Calu3 (cell line): ENCODE results near the gene SLC17A4. TPM values are rescaled to one million over a fixed set of nuclear protein-coding genes. Genes with fewer than 3 reads are reported as not detected.

ENCODE experiments used
- BruUV-seq: library from RNA; stranded (reverse); fragments of 400-500 nt; replicated peaks from 2 replicates; lab custom pipeline; 2021; lab: Mats Ljungman, UMichigan
- CTCF ChIA-PET: fragments of 300-600 bp; sonication (Branson Sonifier 250); formaldehyde crosslinking; loops from one replicate; lab custom pipeline; 2022; ENCODE audit warnings: antibody characterized with exemption; lab: Charles Lee
- DNase-seq: peaks from one replicate; pipeline ENCODE4 v3.0.0; 2022
- H3K27ac Mint-ChIP-seq: one replicate; pipeline ENCODE4 v1.8.0; 2022; ENCODE audit warnings: mixed read lengths; ENCODE audit not compliant: unreplicated experiment
- H3K27me3 Mint-ChIP-seq: one replicate; pipeline ENCODE4 v1.8.0; 2022; ENCODE audit warnings: mixed read lengths; ENCODE audit not compliant: unreplicated experiment
- H3K36me3 Mint-ChIP-seq: one replicate; pipeline ENCODE4 v1.8.0; 2022; ENCODE audit warnings: mild to moderate bottlenecking, moderate library complexity, mixed read lengths; ENCODE audit not compliant: insufficient read depth, unreplicated experiment
- H3K4me1 Mint-ChIP-seq: one replicate; pipeline ENCODE4 v1.8.0; 2022; ENCODE audit warnings: mild to moderate bottlenecking, low read depth, mixed read lengths; ENCODE audit not compliant: unreplicated experiment
- H3K4me3 Mint-ChIP-seq: one replicate; pipeline ENCODE4 v1.8.0; 2022; ENCODE audit warnings: mild to moderate bottlenecking, low read depth, moderate library complexity, mixed read lengths; ENCODE audit not compliant: unreplicated experiment
- H3K9me3 Mint-ChIP-seq: one replicate; pipeline ENCODE4 v1.8.0; 2022; ENCODE audit warnings: low read depth, mixed read lengths; ENCODE audit not compliant: unreplicated experiment
- CTCF ChIP-seq: fragments of 200-600 bp; IDR thresholded peaks from one replicate; pipeline ENCODE4 v1.8.0; 2022; ENCODE audit warnings: antibody characterized with exemption; ENCODE audit not compliant: unreplicated experiment
- intact Hi-C: fragments of 100-400 bp; cut with micrococcal nuclease; formaldehyde crosslinking; loops from one replicate; pipeline ENCODE4 v1.10.0; 2022; ENCODE audit not compliant: unreplicated experiment
- total RNA-seq: library from RNA; stranded (reverse); gene quantifications from 2 replicates; pipeline ENCODE4 v1.2.3, GENCODE V29; 2022

The SLC17A4 gene
- total RNA-seq, 1 experiment from 2014 or later, result 1.9 TPM

- DNase-seq, result no peak
- intact Hi-C loops, result no loop called here
- H3K4me1 Mint-ChIP-seq, result no peaks in the 10 kb centered on the region
- H3K27me3 Mint-ChIP-seq, result peaks cover 12% of the 10 kb centered on the region
- H3K9me3 Mint-ChIP-seq, result no peaks in the 10 kb centered on the region
- H3K36me3 Mint-ChIP-seq, result no peaks in the 10 kb centered on the region
- TF ChIP-seq CTCF, result no peak
- H3K4me3 Mint-ChIP-seq, result no peak overlapping the region
- CTCF ChIA-PET, result no interaction called here
- BruUV-seq, result no TSS peak
- H3K27ac Mint-ChIP-seq, result no peak overlapping the region
Measured at GRCh38 chr6:25713824-25714223, 40.7 kb upstream of the SLC17A4 start.

GRCh38 chr6:25714765-25715164 lies 39.8 kb upstream of the SLC17A4 start:
- CTCF ChIA-PET, result no interaction called here
- no peak for TF ChIP-seq CTCF
- Mint-ChIP-seq H3K27ac (no peak overlapping the region), H3K4me3 (no peak overlapping the region), H3K27me3 (peaks cover 12% of the 10 kb centered on the region), H3K9me3 (no peaks in the 10 kb centered on the region), H3K4me1 (no peaks in the 10 kb centered on the region), H3K36me3 (no peaks in the 10 kb centered on the region)
- intact Hi-C loops, result loop anchor here (5.0 kb wide), 3 partner anchors 42 to 112 kb away; no protein-coding TSS in a partner anchor
- BruUV-seq, result no TSS peak
- no peak for DNase-seq

GRCh38 chr6:25715794-25716193 lies 38.7 kb upstream of the SLC17A4 start:
- Mint-ChIP-seq H3K36me3 (no peaks in the 10 kb centered on the region), H3K4me1 (peaks cover 9% of the 10 kb centered on the region), H3K9me3 (no peaks in the 10 kb centered on the region), H3K4me3 (no peak overlapping the region), H3K27me3 (peaks cover 12% of the 10 kb centered on the region), H3K27ac (no peak overlapping the region)
- no peak for DNase-seq
- CTCF ChIA-PET, result no interaction called here
- intact Hi-C loops, result loop anchor here (5.0 kb wide), 3 partner anchors 43 to 113 kb away; no protein-coding TSS in a partner anchor
- TF ChIP-seq CTCF, result no peak
- no TSS peak for BruUV-seq

- BruUV-seq, result no TSS peak
- intact Hi-C loops, result loop anchor here (1.0 to 5.0 kb wide), 4 partner anchors 46 to 495 kb away; no protein-coding TSS in a partner anchor
- CTCF ChIA-PET, result interaction anchor here (0.6 to 2.0 kb wide), 24 partner anchors 13 to 494 kb away, joined by 3 to 46 read pairs (median 4); partner anchors contain the start of genes SCGN and SLC17A1
- peaks cover 9% of the 10 kb centered on the region for H3K4me1 Mint-ChIP-seq
- no peak overlapping the region for H3K4me3 Mint-ChIP-seq
- H3K9me3 Mint-ChIP-seq, result no peaks in the 10 kb centered on the region
- peak; percentile 59 for DNase-seq
- no peak overlapping the region for H3K27ac Mint-ChIP-seq
- no peaks in the 10 kb centered on the region for H3K36me3 Mint-ChIP-seq
- peaks cover 12% of the 10 kb centered on the region for H3K27me3 Mint-ChIP-seq
- peak; percentile 72 for TF ChIP-seq CTCF
Measured at GRCh38 chr6:25717866-25718740, 36.4 kb upstream of the SLC17A4 start.
